Body of pancreas (tissue), 4 donors: ENCODE data around the gene CCDC39.

Experiments used
- POLR2A ChIP-seq, 3 donors: fragments of 450-650 bp; IDR thresholded peaks; one replicate each; pipeline ENCODE4 v1.6.1; 2016; ENCODE audit warnings: antibody characterized with exemption in 3 of 3, mild to moderate bottlenecking in 2 of 3
- TF ChIP-seq, protein P1 (sequence below), 7 experiments: fragments of 450-650 bp in 4 of 7; fragments of 200-600 bp in 3 of 7; sonication (generic) in 3 of 7; IDR thresholded peaks; one replicate each; pipeline ENCODE4 v1.5.1; 2016 to 2019; ENCODE audit warnings: antibody characterized with exemption in 7 of 7

DNA sequence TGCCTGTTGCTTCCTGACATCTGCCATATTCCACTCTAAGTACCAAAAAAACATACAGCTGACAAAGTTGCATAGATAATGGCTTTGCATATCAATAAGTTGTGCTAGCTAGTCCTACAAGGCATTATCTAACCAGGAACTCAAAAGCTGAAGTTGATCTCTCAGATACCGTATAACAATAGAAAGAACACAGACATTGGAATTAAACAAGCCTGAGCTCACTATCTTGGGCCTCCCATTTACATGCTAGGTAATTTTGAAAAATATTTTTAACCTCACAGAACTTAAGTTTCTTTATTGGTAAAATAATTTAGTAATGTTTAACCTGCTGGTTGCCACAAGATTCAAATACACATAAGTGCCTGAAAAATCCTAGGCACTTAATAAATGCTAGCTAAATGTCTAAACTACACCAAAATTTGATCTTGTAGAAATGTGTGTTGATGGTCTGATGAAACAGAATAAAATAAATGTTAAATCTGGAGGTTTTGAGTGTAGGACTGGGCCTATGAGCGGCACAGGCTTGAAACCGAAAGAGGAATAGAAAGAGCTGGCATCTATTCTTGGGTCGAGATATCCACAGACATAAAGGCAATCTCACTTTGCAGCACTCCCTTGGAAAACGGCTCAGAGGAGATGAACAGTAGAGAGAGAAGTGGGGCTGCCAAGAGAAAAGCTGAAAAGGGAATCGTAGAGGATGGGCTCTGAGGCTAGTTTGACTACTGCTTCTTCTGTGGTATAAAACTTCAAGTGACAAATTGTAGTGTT, 107.3 kb downstream of the CCDC39 start:
- TF ChIP-seq, protein P1, sequence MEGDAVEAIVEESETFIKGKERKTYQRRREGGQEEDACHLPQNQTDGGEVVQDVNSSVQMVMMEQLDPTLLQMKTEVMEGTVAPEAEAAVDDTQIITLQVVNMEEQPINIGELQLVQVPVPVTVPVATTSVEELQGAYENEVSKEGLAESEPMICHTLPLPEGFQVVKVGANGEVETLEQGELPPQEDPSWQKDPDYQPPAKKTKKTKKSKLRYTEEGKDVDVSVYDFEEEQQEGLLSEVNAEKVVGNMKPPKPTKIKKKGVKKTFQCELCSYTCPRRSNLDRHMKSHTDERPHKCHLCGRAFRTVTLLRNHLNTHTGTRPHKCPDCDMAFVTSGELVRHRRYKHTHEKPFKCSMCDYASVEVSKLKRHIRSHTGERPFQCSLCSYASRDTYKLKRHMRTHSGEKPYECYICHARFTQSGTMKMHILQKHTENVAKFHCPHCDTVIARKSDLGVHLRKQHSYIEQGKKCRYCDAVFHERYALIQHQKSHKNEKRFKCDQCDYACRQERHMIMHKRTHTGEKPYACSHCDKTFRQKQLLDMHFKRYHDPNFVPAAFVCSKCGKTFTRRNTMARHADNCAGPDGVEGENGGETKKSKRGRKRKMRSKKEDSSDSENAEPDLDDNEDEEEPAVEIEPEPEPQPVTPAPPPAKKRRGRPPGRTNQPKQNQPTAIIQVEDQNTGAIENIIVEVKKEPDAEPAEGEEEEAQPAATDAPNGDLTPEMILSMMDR (IDR thresholded peaks at IDR 0.05) = no peak
- TF ChIP-seq POLR2A (IDR thresholded peaks at IDR 0.05) = no peak
